Measurements from ENCODE around the gene COL5A1.

DNA sequence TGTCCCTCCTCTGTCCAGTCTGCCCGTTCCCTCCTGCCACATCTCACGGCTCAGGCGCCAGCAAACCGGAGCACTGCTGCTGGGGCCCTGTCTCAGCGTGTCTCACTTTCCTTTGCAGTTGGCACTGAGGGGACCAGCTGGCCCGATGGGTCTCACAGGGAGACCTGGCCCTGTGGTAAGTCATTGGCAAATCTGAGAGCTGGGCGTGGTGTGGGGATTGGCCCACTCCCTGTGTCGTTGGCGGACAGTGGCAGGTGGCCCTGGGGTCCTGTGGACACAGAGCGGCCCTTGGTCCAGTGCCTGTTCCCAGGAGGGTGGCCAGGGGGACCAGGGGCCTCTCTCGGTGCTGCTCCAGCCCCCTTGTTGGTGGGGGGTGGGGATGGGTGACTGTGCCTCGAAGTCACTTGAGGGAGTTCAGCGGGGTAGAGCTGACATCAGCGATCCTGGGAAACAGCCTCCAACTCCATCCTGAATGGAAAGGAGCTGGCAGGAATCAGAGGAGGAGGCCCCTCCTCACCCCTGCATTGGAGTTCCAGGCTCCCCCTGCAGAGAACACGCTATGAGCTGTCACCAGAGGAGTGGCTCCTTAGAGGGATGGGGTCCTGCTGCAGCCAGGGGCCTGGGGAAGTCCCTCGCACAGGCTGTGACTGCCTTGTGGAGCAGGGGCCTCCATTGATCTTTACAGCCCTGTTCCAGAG, 111.0 kb downstream of the COL5A1 start:
- TF ChIP-seq, protein P1, sequence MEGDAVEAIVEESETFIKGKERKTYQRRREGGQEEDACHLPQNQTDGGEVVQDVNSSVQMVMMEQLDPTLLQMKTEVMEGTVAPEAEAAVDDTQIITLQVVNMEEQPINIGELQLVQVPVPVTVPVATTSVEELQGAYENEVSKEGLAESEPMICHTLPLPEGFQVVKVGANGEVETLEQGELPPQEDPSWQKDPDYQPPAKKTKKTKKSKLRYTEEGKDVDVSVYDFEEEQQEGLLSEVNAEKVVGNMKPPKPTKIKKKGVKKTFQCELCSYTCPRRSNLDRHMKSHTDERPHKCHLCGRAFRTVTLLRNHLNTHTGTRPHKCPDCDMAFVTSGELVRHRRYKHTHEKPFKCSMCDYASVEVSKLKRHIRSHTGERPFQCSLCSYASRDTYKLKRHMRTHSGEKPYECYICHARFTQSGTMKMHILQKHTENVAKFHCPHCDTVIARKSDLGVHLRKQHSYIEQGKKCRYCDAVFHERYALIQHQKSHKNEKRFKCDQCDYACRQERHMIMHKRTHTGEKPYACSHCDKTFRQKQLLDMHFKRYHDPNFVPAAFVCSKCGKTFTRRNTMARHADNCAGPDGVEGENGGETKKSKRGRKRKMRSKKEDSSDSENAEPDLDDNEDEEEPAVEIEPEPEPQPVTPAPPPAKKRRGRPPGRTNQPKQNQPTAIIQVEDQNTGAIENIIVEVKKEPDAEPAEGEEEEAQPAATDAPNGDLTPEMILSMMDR (IDR thresholded peaks at IDR 0.05): no peak
- no peak for TF ChIP-seq EZH2 (IDR thresholded peaks at IDR 0.05)
